Measurements from ENCODE around the gene SLC16A6. TPM values are rescaled to one million over a fixed set of nuclear protein-coding genes. Genes with fewer than 3 reads are reported as not detected.

Gene SLC16A6
- total RNA-seq, 1 experiment from 2014 or later, result 4.8 TPM

- H4K20me1 ChIP-seq (ENCODE audit: insufficient read depth), result no peaks in the 10 kb centered on the region
- H3K9ac ChIP-seq (ENCODE audit: low read length), result no peak overlapping the region
- H3K27ac ChIP-seq (ENCODE audit: low read depth, low read length), result no peak overlapping the region
- no peak overlapping the region for H3K4me2 ChIP-seq (ENCODE audit: low read length)
- RAD21 ChIA-PET (ENCODE audit: low non-redundant PET in 1 of 2, low total read pairs in 2 of 2, uncharacterized antibody in 2 of 2, unreplicated experiment in 2 of 2), result no interaction called here
- no peaks in the 10 kb centered on the region for H3K27me3 ChIP-seq (ENCODE audit: insufficient read depth, low read length)
- H3K9me2 ChIP-seq (ENCODE audit: insufficient read depth), result no peaks in the 10 kb centered on the region
- H3K4me1 ChIP-seq (ENCODE audit: control insufficient read depth in 1 of 2, insufficient read depth in 2 of 2, low read length in 2 of 2), result peaks cover 15 to 21% of the 10 kb centered on the region in 2 experiments
- no peak; the same call in 1 of the 2 replicates for ATAC-seq
- BruUV-seq (replicated peaks), result no TSS peak
- TF ChIP-seq ELF1 (IDR thresholded peaks at IDR 0.05; ENCODE audit: borderline replicate concordance, low read depth), result no peak
- no peak for TF ChIP-seq EZH2 (IDR thresholded peaks at IDR 0.05)
- TF ChIP-seq, protein P1, sequence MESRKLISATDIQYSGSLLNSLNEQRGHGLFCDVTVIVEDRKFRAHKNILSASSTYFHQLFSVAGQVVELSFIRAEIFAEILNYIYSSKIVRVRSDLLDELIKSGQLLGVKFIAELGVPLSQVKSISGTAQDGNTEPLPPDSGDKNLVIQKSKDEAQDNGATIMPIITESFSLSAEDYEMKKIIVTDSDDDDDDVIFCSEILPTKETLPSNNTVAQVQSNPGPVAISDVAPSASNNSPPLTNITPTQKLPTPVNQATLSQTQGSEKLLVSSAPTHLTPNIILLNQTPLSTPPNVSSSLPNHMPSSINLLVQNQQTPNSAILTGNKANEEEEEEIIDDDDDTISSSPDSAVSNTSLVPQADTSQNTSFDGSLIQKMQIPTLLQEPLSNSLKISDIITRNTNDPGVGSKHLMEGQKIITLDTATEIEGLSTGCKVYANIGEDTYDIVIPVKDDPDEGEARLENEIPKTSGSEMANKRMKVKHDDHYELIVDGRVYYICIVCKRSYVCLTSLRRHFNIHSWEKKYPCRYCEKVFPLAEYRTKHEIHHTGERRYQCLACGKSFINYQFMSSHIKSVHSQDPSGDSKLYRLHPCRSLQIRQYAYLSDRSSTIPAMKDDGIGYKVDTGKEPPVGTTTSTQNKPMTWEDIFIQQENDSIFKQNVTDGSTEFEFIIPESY (IDR thresholded peaks at IDR 0.05; ENCODE audit: extremely low read depth, insufficient replicate concordance, low read length), result no peak
- no peak for TF ChIP-seq POLR2A (IDR thresholded peaks at IDR 0.05; ENCODE audit: borderline replicate concordance, extremely low read depth, insufficient read depth, insufficient read length)
- no peak for TF ChIP-seq MAX (IDR thresholded peaks at IDR 0.05)
- TF ChIP-seq EGR1 (IDR thresholded peaks at IDR 0.05; ENCODE audit: low read depth), result no peak
- TF ChIP-seq RAD21 (IDR thresholded peaks at IDR 0.05; ENCODE audit: low read depth), result no peak
- no peak for TF ChIP-seq TCF7L2 (IDR thresholded peaks at IDR 0.05; ENCODE audit: borderline replicate concordance, extremely low read depth, insufficient read depth, insufficient read length)
- TF ChIP-seq JUND (IDR thresholded peaks at IDR 0.05), result no peak
- no peak for TF ChIP-seq ATF3 (IDR thresholded peaks at IDR 0.05)
- no peak for TF ChIP-seq ZNF274 (IDR thresholded peaks at IDR 0.05; ENCODE audit: low read depth, low read length)
- TF ChIP-seq, protein P2, sequence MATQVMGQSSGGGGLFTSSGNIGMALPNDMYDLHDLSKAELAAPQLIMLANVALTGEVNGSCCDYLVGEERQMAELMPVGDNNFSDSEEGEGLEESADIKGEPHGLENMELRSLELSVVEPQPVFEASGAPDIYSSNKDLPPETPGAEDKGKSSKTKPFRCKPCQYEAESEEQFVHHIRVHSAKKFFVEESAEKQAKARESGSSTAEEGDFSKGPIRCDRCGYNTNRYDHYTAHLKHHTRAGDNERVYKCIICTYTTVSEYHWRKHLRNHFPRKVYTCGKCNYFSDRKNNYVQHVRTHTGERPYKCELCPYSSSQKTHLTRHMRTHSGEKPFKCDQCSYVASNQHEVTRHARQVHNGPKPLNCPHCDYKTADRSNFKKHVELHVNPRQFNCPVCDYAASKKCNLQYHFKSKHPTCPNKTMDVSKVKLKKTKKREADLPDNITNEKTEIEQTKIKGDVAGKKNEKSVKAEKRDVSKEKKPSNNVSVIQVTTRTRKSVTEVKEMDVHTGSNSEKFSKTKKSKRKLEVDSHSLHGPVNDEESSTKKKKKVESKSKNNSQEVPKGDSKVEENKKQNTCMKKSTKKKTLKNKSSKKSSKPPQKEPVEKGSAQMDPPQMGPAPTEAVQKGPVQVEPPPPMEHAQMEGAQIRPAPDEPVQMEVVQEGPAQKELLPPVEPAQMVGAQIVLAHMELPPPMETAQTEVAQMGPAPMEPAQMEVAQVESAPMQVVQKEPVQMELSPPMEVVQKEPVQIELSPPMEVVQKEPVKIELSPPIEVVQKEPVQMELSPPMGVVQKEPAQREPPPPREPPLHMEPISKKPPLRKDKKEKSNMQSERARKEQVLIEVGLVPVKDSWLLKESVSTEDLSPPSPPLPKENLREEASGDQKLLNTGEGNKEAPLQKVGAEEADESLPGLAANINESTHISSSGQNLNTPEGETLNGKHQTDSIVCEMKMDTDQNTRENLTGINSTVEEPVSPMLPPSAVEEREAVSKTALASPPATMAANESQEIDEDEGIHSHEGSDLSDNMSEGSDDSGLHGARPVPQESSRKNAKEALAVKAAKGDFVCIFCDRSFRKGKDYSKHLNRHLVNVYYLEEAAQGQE (IDR thresholded peaks at IDR 0.05; ENCODE audit: low read depth), result no peak
- no peak for TF ChIP-seq FOSL1 (IDR thresholded peaks at IDR 0.05; ENCODE audit: low read depth)
- no peak for TF ChIP-seq SIN3A (IDR thresholded peaks at IDR 0.05; ENCODE audit: low read depth)
- TF ChIP-seq SP1 (IDR thresholded peaks at IDR 0.05; ENCODE audit: low read depth), result no peak
- TF ChIP-seq, protein P3, sequence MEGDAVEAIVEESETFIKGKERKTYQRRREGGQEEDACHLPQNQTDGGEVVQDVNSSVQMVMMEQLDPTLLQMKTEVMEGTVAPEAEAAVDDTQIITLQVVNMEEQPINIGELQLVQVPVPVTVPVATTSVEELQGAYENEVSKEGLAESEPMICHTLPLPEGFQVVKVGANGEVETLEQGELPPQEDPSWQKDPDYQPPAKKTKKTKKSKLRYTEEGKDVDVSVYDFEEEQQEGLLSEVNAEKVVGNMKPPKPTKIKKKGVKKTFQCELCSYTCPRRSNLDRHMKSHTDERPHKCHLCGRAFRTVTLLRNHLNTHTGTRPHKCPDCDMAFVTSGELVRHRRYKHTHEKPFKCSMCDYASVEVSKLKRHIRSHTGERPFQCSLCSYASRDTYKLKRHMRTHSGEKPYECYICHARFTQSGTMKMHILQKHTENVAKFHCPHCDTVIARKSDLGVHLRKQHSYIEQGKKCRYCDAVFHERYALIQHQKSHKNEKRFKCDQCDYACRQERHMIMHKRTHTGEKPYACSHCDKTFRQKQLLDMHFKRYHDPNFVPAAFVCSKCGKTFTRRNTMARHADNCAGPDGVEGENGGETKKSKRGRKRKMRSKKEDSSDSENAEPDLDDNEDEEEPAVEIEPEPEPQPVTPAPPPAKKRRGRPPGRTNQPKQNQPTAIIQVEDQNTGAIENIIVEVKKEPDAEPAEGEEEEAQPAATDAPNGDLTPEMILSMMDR (IDR thresholded peaks at IDR 0.05 in 2 of 3, conservative IDR thresholded peaks at IDR 0.05 in 1 of 3; ENCODE audit: borderline replicate concordance in 1 of 3, insufficient read depth in 1 of 3, low read depth in 2 of 3, low read length in 2 of 3), result no peak
- no peak for TF ChIP-seq CEBPB (IDR thresholded peaks at IDR 0.05; ENCODE audit: low read depth)
- no peak for TF ChIP-seq YY1 (IDR thresholded peaks at IDR 0.05; ENCODE audit: extremely low read depth, insufficient replicate concordance, low read depth, low read length)
- TF ChIP-seq EZH2phosphoT487 (IDR thresholded peaks at IDR 0.05; ENCODE audit: borderline replicate concordance), result no peak
- no peak for TF ChIP-seq CBX3 (IDR thresholded peaks at IDR 0.05; ENCODE audit: low read depth)
- no peak overlapping the region for H3K4me3 ChIP-seq (replicated peaks in 1 of 2; ENCODE audit: low read depth in 1 of 2, low read length in 2 of 2)
- no peaks in the 10 kb centered on the region for H3K36me3 ChIP-seq (ENCODE audit: control insufficient read depth in 1 of 2, insufficient read depth in 2 of 2, low read length in 2 of 2)
- DNase-seq (ENCODE audit: low read depth, low spot score), result no peak
- H2AFZ ChIP-seq (ENCODE audit: low read depth, low read length, poor library complexity, severe bottlenecking), result no peak overlapping the region
- POLR2A ChIA-PET, result no interaction called here
- CTCF ChIA-PET, result interaction anchor here (0.6 kb wide), 1 partner anchor 120 kb away, joined by 5 read pairs; no protein-coding TSS in a partner anchor
- no peaks in the 10 kb centered on the region for H3K79me2 ChIP-seq (ENCODE audit: insufficient read depth, low read length)
- H3K9me3 ChIP-seq (ENCODE audit: control insufficient read depth in 1 of 2, insufficient read depth in 1 of 2, low read depth in 1 of 2, low read length in 2 of 2), result no peaks in the 10 kb centered on the region
- intact Hi-C loops (cut with micrococcal nuclease), result no loop called here
These were observed 11.2 kb upstream of the SLC16A6 start for GRCh38 chr17:68302066-68302564.
